GM21360 (cell line): Measurements from ENCODE around the gene CRBN.

ENCODE experiments used
- ATAC-seq: cut with Tn5 transposase; IDR thresholded peaks from one replicate; pipeline ENCODE4 v1.9.1; 2021; ENCODE audit warnings: mild to moderate bottlenecking, moderate library complexity; ENCODE audit not compliant: unreplicated experiment

CRBN gene

DNA sequence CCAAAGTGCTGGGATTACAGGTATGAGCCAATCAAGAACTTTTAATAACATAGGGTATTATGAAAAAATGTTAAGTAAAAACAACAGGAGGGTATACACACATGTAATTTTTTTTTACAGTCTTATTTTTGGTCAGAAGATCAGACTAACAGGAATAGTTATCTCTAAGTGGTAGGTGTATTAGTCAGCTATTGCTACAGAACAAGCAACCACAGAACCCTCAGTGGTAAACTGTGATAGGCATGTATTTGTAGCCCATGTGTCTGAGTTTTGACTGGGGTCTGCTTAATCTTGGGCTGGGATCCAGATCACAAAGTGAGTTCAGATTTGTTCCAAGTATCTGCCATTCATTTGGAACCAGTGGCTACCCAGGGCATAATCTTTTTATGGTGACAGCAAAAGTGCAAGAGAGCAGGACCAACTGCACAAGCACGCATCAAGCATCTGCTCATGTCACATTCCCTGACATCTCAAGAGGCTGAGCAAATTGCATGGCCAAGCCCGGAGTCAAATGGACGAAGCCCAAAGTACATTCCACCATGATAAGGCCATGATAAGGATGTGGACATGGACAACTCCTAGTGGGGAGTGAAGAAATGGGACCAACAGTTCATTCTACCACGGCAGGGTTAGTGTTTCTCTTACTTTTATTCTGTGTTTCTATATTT, 66.3 kb downstream of the CRBN start:
- ATAC-seq: no peak

DNA sequence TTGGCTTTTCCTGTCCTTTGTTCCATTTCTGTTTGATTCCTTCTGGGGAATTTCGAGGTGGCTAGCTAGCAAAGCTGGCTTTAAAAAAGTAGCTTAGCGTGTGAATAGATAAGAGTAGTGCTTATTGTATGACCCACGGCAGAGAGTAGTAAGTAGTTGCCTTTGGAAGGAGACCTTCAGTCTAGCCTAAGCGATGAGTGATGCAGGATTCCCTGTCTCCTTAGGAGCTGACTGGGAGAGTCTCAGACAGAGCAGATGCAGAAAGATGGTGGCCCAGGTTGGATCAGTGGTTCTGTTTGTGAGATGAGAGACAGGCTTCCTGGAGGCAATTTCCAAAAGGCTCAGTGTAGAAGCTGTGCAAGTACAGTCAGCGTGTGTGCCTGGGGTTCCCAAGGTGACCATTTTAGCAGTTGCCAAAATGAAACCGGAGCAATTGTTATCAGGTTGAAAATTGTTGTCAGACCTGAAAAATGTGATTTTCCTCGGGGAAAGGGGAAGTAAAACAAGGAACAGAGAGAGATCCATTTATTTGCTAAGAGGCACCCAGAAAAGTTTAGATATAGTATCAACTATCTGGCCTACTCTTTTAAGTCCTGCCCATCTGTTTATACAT, 68.6 kb downstream of the CRBN start:
- ATAC-seq: no peak

DNA sequence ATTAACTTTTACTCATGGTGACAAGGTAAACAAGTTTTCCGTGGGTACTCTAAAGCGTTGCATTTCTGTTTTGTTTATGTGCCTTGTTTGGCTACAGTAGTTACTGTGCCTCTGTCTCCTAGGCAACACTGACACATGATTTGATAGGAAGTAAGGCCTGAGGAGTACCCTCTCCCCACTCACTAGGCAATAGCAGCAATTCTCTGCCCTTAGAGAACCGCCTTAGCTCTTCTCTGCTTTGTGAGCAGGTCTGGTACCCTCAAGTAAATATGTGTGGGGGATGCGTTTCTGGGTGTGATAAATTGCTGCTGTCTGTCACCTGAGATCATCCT, 69.2 kb downstream of the CRBN start, which contains the start of gene IL5RA:
IL5RA (minus strand) TSS at position 76 of the 332 bp plus-strand sequence. CDS start 5,390 bp downstream, outside the sequence.
- ATAC-seq: no peak

DNA sequence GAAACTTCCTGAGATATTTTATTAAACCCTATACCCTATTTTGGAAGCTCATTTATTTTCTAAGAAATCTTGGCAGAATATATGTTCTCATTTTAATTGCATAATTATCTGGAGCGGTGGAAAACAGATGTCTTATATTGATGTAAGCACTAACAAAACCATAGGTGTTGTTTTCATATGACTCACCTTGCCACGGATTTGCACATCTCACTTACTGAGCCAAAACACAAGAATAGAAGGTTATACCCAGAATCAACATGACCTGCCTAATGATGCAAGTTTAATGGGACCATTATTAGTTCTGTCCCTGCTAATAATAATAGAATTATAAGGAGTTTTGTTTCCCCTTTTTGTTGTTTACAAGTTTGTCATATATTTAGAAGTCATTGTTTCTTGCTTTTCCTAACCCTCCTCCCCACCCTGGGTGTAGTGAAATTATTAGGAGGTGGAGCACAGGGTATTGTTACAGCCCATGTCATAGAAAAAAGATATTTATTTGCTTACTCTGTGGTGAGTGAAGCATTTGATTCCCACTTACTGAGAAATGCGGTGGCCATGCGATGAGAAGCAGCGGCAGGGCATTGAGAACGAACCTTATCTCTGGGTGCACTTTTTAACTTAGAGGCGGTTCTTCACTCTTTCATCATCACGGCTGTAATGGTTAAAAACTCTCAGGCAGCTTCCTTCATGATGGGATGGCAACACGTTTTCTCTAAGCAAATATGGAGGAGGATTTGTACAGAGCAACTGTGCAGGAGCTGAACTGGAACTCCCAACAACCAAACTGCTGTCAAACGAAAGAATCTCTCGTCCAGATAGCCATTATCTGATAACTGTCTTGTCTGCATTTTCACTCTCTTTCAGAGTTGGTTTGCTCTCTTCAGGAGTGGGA, 69.8 kb downstream of the CRBN start:
- peak; percentile 80 for ATAC-seq

DNA sequence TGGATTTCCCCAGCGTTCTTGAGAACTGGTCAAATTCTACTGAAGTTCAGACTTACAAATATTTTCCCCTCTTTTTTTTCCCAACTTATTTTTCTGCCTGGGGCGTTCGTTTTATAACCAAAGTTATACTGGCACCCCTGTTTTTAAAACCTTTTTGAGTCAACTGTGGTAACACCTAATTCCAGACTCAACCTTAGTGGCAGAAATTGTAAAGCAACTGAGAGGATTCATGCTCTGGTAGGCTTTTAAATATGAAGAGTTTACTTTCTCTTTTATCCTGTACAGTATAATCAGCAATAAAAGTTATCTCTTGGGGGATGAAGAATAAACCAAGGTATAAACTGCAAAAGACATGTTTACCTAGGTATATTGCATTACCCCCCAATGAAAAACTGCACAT, 71.6 kb downstream of the CRBN start:
- no peak for ATAC-seq

DNA sequence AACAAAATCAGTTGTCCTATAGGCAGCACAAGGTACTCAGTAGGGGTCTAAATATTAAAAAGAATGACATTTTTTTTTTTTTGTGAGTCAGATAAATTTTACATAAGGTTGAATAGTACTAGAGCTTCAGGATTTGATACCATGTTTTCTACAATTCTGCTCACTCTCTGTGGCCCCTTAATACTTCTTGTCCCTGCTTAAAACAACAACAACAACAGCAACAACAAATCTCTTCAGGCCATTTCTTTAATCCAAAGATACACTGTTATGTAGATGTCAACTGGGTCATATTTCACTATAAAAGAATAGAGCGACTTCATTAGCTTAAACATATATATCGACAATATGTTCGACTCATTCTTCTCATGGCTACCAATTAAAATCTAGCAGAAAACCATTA, 72.3 kb downstream of the CRBN start:
- no peak for ATAC-seq

DNA sequence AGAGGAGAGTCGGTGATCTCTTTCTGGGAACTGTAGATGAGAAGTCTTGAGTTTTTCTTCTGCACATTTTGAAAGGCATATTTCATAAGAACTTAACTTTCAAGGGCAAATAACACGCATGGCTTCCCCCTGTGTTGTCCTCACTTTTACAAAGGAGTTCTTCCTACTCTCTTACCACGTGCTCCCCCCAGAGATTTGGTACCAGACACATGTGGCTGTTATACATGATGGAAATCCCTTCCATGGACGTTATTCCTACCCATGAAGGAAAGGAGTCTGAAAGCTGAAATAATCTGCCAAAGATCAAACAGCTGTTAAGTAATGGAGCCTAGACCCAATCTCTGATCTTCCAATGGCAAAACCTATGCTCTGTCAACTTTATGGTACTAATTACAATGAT, 73.7 kb downstream of the CRBN start:
- ATAC-seq: no peak

DNA sequence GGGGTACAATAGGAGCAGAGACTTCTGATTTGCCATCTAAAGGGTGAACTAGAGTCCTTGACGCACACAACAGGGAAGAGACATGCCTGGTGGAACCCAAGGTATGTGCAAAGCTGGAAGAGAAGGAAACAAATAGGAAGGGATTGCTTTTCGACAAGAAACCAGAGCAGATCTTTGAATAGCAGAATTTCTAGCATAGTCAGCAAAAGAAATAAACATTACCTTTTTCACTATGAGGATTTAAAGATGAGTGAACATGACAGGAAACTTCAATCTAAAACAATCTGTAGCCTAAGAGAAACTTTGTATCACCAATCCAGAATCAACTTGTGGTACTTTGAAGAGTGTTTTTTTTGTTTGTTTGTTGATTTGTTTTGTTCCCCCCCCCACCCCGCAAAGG, 74.2 kb downstream of the CRBN start:
- no peak for ATAC-seq

DNA sequence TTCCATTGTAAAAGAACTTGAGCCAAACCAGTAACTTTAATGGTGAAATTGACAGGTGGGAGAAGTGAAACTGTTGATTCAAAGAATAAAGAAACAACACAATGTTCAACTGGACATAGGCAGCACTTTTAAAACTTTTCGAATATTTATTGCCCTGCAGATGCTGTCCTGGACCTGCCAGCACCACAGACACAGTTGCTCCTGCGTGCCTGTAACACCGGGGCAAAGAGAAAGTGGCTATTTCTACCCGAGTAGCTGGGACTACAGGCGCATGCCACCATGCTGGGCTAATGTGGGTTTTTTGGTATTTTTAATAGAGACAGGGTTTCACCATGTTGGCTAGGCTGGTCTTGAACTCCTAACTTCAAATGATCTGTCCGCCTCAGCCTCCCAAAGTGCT, 76.7 kb downstream of the CRBN start:
- ATAC-seq: no peak

DNA sequence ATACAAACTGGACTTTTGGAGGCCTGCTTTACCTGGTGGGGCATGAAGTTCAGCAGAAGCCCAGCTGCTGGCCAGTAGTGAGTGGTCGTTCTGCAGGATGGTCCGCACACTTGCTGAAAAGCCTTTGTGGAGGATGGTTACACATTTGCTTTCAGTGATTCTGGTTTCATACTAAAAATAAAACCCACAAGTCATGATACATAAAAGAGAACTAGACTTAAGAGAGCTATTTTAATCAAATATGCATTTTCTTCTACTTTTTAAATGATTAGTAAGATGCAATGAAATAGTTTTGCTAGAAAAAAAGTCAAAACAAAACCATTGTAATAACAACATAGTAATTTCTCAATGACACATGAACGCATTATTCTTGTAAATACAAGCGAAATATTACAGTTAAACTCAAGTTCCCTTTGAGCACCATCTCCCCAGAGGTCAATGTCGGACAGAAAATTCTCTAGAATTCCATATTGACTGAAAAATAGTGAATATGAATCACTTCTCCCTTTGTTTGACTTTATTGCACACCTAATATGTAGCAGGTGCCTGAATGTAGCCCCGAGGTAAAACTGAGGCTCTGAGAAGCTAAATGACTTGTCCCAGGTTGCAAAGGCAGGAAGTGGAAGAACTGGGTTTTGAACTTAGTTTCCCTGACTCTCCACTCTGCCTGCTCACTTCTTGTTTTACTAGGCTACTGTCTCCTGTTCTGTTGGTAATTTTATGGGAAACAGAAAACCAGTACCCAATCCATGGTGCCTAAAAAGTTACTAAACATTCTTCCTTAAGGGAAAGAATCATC, 77.6 kb downstream of the CRBN start:
- peak; percentile 77 for ATAC-seq
